Esophagus muscularis mucosa (tissue), 4 donors: ENCODE data around the gene GRM2. TPM values are rescaled to one million over a fixed set of nuclear protein-coding genes. Genes with fewer than 3 reads are reported as not detected.

ENCODE experiments used
- DNase-seq: peaks from one replicate; pipeline ENCODE4 v3.0.0-alpha.2; 2017; ENCODE audit errors: extremely low spot score
- H3K27ac ChIP-seq, 4 donors: fragments of 200-600 bp; sonication (generic); replicated peaks in 1 of 4; 1 replicate in 3 of 4; 2 replicates in 1 of 4; pipeline ENCODE4 v1.5.1; 2016 to 2019; ENCODE audit warnings: mild to moderate bottlenecking in 1 of 4
- H3K27me3 ChIP-seq, 4 donors: fragments of 200-600 bp; sonication (generic); one replicate each; pipeline versions ENCODE4 v1.5.1 to v1.6.0; 2016 to 2019
- H3K36me3 ChIP-seq, 4 donors: fragments of 200-600 bp; sonication (generic); one replicate each; pipeline ENCODE4 v1.5.1; 2016 to 2019
- H3K4me1 ChIP-seq, 4 donors: fragments of 200-600 bp; sonication (generic); one replicate each; pipeline ENCODE4 v1.5.1; 2016 to 2019
- H3K4me3 ChIP-seq, 4 donors: fragments of 200-600 bp; sonication (generic); 1 replicate in 2 of 4; 2 replicates in 2 of 4; pipeline ENCODE4 v1.5.1; 2016 to 2019; ENCODE audit warnings: mild to moderate bottlenecking in 4 of 4, moderate library complexity in 1 of 4
- H3K9me3 ChIP-seq, 4 donors: fragments of 200-600 bp; sonication (generic); 1 replicate in 3 of 4; 2 replicates in 1 of 4; pipeline ENCODE4 v1.5.1; 2016 to 2019
- EP300 ChIP-seq: sonication (generic); formaldehyde crosslinking; IDR thresholded peaks from one replicate; pipeline ENCODE4 v1.6.1; 2017; ENCODE audit warnings: antibody characterized with exemption
- POLR2A ChIP-seq: fragments of 450-650 bp; IDR thresholded peaks from one replicate; pipeline ENCODE4 v1.6.1; 2017; ENCODE audit warnings: antibody characterized with exemption, moderate library complexity, mild to moderate bottlenecking, low read depth
- POLR2AphosphoS5 ChIP-seq, 2 donors: sonication (generic); formaldehyde crosslinking; IDR thresholded peaks; one replicate each; pipeline ENCODE4 v1.6.1; 2017; ENCODE audit warnings: antibody characterized with exemption in 2 of 2
- WGBS: methylation state at CpG from one replicate; pipeline ENCODE4 v1.1.5; 2018; 5-methylcytosine and 5-hydroxymethylcytosine counted together
- intact Hi-C: fragments of 100-400 bp; cut with DNase I; formaldehyde crosslinking; loops from one replicate; pipeline ENCODE4 v1.15.1; 2023
- total RNA-seq, 4 donors: library from RNA; depleted of rRNA; stranded (reverse); fragments of >200 nt; gene quantifications; one replicate each; pipeline versions ENCODE4 v1.1.0 to v1.2.1, GENCODE V29; 2016
- TF ChIP-seq, protein P1 (sequence below), 3 experiments: fragments of 200-600 bp in 2 of 3; fragments of 450-650 bp in 1 of 3; sonication (generic) in 2 of 3; IDR thresholded peaks; one replicate each; pipeline ENCODE4 v1.5.1; 2017 to 2019; ENCODE audit warnings: antibody characterized with exemption in 3 of 3, mild to moderate bottlenecking in 2 of 3, moderate library complexity in 1 of 3

Gene GRM2
- total RNA-seq, 4 donors from 2014 or later = 0.11 to 0.83 (median 0.52) TPM; not detected in 1

DNA sequence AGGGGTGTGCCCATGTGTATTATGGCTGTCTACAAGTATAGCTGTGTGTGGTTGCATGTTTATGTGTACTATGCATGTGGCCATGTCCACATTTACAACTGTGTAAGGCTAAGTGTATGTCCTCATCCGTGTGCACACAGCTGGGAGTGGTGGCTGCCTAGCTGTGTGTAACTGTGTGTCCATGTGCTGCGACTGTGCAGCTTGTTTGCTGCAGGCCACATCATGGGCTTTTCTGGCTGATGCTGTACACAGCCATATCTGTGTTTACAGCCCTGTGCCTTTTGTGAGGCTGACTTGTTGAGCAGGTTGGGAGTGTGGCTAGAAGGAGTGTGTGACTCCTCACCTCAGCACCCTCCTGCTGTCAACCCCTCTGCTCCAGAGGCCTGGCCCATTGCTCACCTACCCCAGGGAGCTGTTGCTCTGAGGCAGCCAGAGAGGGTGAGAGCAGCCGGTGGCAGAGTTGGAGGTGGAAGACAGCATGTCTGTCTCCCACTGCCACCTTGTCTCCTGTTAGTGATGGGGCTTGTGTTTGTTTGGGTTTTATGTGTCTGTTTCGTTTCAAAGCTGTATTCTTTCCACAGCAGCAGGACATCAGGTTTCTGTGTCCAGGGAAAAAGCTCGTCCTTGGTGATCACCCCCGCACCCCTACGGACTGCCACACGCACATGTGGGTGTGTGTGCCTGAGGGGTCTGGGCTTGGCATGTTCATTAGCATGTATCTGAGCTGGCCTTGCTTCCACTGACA lies 1.4 kb upstream of the GRM2 start:
- WGBS = 95% methylated on average over 4 of the region's 8 CpGs
- H3K36me3 ChIP-seq = peaks cover 10 to 55% (median 47%) of the 10 kb centered on the region in 4 donors
- H3K27ac ChIP-seq = no peak overlapping the region
- no peak for DNase-seq
- no peaks in the 10 kb centered on the region for H3K9me3 ChIP-seq
- no peak overlapping the region for H3K4me3 ChIP-seq
- no peaks in the 10 kb centered on the region for H3K27me3 ChIP-seq
- TF ChIP-seq, protein P1, sequence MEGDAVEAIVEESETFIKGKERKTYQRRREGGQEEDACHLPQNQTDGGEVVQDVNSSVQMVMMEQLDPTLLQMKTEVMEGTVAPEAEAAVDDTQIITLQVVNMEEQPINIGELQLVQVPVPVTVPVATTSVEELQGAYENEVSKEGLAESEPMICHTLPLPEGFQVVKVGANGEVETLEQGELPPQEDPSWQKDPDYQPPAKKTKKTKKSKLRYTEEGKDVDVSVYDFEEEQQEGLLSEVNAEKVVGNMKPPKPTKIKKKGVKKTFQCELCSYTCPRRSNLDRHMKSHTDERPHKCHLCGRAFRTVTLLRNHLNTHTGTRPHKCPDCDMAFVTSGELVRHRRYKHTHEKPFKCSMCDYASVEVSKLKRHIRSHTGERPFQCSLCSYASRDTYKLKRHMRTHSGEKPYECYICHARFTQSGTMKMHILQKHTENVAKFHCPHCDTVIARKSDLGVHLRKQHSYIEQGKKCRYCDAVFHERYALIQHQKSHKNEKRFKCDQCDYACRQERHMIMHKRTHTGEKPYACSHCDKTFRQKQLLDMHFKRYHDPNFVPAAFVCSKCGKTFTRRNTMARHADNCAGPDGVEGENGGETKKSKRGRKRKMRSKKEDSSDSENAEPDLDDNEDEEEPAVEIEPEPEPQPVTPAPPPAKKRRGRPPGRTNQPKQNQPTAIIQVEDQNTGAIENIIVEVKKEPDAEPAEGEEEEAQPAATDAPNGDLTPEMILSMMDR (IDR thresholded peaks at IDR 0.05) = no peak
- TF ChIP-seq POLR2AphosphoS5 (IDR thresholded peaks at IDR 0.05) = no peak
- no peak for TF ChIP-seq EP300
- intact Hi-C loops = no loop called here
- H3K4me1 ChIP-seq = peaks cover 0 to 15% (median 12%) of the 10 kb centered on the region in 4 donors

DNA sequence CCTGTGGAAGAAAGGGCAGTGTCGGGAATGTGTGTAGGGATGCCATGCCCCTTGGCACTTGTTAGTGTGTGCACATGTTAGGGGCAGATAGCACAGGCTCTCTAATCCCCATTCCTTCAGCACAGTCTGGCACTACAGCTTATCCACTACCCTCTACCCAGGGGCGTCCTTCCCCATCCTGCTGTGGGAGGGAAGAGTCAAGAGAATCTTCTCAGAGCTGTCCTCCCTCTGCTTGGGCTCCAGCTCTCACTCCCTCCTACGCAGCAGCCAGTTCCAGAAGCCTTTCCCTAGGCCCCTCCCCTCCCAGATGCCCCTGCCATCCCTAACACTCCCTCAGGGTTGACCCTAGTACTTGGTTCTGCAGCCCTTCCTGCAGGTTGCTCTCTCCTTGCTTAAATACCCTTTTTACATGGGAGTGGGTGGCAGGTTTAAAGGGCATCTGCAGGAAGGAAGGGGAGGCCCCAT lies 815 bp upstream of the GRM2 start:
- no peak for DNase-seq
- H3K27ac ChIP-seq = no peak overlapping the region
- H3K4me3 ChIP-seq = no peak overlapping the region
- no peak for TF ChIP-seq POLR2A
- TF ChIP-seq, protein P1 (IDR thresholded peaks at IDR 0.05) = no peak
- TF ChIP-seq EP300 = no peak
- TF ChIP-seq POLR2AphosphoS5 (IDR thresholded peaks at IDR 0.05) = no peak
- no peaks in the 10 kb centered on the region for H3K9me3 ChIP-seq
- no peaks in the 10 kb centered on the region for H3K27me3 ChIP-seq
- H3K4me1 ChIP-seq = peaks cover 0 to 15% (median 12%) of the 10 kb centered on the region in 4 donors
- peaks cover 10 to 49% (median 41%) of the 10 kb centered on the region in 4 donors for H3K36me3 ChIP-seq
- intact Hi-C loops = no loop called here
- 86% methylated on average over 3 of the region's 3 CpGs for WGBS

DNA sequence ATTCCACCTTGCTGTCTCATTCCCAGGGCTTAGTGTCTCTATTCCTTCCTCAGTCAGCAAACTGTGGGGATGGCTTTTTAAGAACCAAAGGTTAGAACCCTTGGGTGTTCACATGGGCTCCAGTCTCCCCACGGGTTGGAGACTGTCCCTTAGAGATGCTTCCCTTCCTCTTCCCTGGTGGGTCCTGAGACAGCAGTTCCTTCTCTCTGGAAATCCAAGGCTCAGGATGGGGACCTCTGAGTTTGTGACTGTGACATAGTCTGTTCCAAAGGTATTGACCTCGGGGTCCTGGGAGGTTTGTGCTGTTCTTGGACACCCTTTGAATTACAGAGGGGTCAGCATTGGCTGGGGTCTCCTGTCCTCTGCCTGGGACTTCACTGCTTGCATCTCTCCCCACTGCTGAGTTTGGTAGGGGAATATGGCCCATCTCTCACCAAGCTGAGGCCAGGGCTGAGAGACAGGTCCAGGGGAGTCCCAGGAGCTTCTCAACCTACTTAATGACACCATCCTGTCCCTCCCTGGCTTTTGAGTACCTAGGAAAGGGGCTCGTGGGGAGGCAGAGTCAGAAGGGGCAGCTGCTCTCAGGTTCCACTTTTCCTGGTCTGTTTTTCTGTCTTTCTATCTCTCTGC lies 1.5 kb downstream of the GRM2 start:
- TF ChIP-seq, protein P1 (IDR thresholded peaks at IDR 0.05) = no peak
- TF ChIP-seq POLR2AphosphoS5 (IDR thresholded peaks at IDR 0.05) = no peak
- DNase-seq = no peak
- intact Hi-C loops = no loop called here
- H3K9me3 ChIP-seq = no peaks in the 10 kb centered on the region
- H3K4me1 ChIP-seq = peaks cover 0 to 15% (median 12%) of the 10 kb centered on the region in 4 donors
- no peaks in the 10 kb centered on the region for H3K27me3 ChIP-seq
- no peak overlapping the region for H3K27ac ChIP-seq
- 63% methylated on average over 3 of the region's 3 CpGs for WGBS
- H3K4me3 ChIP-seq = no peak overlapping the region
- peaks cover 8 to 26% (median 19%) of the 10 kb centered on the region in 4 donors for H3K36me3 ChIP-seq

DNA sequence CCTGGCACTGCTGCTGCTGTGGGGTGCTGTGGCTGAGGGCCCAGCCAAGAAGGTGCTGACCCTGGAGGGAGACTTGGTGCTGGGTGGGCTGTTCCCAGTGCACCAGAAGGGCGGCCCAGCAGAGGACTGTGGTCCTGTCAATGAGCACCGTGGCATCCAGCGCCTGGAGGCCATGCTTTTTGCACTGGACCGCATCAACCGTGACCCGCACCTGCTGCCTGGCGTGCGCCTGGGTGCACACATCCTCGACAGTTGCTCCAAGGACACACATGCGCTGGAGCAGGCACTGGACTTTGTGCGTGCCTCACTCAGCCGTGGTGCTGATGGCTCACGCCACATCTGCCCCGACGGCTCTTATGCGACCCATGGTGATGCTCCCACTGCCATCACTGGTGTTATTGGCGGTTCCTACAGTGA lies 2.1 kb downstream of the GRM2 start:
- intact Hi-C loops = no loop called here
- no peak overlapping the region for H3K27ac ChIP-seq
- no peak for DNase-seq

More for the DNA sequence above, 2.1 kb downstream of the GRM2 start:
- Histone ChIP-seq H3K36me3 (peaks cover under 1 to 19% (median 12%) of the 10 kb centered on the region in 4 donors), H3K27me3 (no peaks in the 10 kb centered on the region), H3K4me1 (peaks cover 0 to 15% (median 12%) of the 10 kb centered on the region in 4 donors), H3K9me3 (no peaks in the 10 kb centered on the region), H3K4me3 (no peak overlapping the region)
- TF ChIP-seq, protein P1 (IDR thresholded peaks at IDR 0.05) = no peak
- no peak for TF ChIP-seq POLR2A
- no peak for TF ChIP-seq EP300
- TF ChIP-seq POLR2AphosphoS5 (IDR thresholded peaks at IDR 0.05) = no peak
- 89% methylated on average over 5 of the region's 17 CpGs for WGBS
